Measurements from ENCODE around the gene TRAF3IP1.
A peak's percentile ranks its signal among the peaks of the same experiment; 100 is the strongest.
"Not testable (repeated sequence)": the region's sequence is repeated elsewhere in the genome, so short reads cannot be mapped to it uniquely, and the experiment has no call there.

TRAF3IP1 gene

DNA sequence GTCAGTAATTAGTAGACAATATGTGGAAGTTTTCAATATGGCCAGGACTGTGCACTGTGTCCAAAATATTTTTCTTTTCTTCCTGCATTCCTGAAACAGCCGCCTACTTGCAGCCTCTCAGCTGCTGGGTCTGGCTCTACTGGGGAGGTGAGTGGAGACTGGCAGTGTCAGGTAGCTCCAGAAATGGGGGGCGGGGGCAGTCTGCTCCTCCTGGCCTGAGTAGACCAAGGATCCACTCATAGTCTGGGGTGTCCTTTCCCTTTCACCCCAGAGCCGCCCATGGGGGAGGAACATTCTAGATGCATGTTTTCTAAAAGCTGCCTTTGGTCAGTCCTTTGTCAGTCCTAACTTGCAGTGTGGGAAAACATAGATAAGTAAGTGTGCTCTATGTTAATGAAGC is 23.7 kb downstream of the TRAF3IP1 start:
- no peak for DNase-seq

DNA sequence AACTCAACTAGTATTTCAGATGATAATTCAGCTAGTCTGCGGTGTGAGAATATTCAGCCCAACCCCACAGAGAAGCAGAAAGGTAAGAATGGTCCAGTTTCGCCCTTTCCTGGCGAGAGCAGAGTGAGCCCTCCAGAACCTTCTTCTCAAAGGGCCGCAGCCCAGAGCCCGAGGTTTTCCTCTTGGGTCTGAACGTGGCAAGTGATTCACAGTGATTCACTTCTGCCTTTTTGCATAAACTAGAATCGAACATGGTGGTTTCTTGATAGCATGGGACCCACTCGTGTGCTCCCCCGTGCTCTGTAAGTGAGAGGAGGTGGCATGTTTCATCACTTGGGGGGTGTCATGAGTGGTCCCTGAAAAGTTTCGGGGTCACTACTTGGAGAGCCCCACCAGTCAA is 24.2 kb downstream of the TRAF3IP1 start:
- no peak for DNase-seq

DNA sequence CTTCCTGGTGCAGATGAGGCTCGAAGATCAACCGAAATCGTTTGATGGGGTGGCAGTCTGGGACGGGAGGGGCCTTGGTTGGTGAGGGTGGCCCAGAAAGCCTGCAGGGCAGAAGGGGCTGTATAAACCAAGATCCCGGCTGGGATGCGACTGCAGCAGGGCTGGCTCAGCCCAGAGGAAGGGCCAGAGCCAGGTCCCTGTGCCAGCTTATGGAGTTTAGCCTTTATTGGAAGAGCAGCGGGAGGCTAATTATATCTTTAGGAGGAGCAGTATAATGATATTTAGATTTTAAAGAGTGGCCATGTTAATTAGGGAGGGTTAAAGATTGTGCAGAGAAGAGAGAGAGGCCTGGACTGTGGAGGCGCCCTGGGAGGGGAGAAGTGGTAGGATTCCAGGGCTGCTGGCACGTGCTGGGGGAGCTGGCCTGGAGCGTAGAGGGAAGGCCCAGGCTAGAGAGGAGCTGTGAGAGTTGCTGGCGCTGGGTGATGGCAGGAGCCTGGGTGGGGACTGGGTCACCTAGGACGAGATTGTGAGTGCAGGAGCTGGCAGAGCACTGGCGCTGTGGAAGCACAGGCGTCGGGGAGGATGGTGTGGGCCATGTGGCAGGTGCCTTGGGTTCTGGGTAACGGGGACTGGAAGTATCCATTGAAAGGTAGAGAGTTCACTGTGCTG is 25.1 kb downstream of the TRAF3IP1 start:
- peak; percentile 55 for DNase-seq

DNA sequence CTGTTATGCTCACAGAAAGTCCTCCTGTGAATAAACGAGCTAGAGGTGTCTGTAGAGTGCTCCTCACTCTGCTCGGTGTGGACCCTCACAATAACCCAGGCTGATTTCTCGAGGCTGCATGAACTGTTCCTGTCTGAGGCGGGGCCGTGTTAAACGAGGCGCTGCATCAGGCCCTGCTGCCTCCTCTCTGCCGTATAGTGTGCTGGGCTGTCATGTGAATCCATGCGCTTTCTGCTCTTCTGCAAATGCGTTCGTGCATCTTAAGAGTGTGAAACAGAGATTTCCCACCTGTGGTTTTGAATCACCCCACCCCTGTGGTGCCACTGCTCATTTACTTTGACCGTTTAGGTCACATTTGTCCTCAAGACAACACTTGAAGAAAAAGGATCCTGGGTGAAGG is 26.2 kb downstream of the TRAF3IP1 start:
- no peak for DNase-seq

DNA sequence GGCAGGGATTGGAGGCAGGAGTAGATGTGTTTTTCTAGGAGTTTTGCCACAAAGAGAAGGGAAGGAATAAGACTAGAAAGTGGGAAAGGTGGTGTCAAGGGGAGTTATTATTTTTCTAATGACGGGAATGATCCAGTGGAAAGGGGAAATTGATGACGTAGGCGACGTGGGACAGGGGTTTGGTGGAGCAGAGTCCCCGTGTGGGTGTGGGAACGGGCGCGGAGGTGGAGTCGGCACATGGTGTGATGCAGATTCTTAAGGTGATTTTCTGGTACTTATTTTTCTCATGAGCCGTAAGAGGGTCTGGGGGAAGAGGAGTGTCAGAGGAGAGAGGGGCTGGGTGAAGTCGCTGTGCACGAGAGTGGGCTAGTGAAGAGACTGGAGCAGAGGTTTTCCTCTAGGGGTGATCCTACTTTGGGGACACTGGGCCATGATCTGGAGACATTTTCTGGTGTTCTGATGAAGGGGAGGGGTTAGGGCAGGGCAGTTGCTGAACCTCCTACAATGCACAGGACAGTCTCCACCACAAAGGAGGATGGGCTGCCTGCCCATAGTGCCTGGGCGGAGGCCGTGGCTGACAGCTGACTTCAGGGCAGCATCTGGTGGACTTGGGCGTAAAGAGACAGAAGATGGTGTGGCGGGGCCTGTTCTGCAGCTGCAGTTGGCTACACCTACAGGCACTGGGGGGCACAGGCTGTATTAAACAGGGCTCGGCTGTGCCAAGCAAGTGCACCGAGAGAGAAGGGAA is 30.0 kb downstream of the TRAF3IP1 start:
- no peak for DNase-seq

DNA sequence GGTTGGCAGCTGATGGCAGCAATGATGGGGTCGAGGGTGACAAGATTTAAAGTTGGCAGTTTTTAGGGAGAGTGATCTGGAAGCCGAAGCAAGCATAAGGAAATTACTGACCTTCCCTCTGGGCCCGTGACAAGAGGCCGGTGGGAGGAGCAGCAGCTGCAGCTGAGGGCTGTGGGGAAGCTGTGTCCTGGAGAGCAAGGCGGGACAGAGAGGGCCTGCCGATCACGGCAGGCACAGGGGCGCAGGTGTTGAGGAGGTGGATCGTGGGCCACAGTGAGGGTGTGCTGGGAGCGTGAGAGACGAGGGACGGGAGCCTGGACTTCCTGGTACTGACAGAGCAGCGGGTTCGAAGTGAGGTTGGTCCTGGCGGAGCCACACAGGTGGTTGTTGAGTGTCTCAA is 31.0 kb downstream of the TRAF3IP1 start:
- DNase-seq: no peak

DNA sequence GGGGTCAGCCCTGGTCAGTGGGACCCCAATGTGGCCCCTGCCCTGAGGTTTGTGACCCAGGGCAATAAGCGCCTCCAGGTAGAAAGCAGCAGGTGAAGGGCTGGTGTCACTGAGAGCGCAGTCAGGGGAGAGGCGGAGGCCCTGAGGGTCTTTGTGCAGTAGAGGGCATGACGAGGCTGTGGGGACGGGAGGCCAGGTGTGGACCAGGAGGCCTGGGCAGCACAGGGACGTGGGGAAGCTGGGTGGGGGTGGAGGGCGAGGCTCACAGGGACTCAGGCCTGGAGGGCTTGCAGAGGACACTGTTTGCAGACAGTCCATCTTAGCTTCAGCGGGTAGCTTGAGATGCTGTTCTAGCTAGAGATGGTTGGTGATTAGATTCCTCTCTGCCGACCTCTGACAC is 32.0 kb downstream of the TRAF3IP1 start:
- no peak for DNase-seq

DNA sequence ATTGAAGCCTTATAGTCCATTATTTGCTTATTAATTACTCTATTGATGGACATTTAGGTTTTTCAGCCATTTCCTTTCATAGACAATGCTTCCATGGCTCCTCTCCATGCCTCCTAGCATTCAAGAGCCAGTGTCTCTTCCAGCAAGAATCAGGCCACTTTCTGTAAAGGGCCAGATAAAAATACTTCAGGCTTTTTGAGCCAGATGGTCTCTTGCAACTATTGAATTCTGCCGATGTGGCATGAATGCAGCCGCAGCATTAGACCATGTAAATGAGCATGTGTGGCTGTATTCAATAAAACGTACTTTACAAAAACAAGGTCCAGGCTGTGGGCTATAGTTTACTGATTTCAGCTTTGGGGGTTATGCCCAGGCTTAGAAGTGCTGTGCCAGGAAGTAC is 38.5 kb downstream of the TRAF3IP1 start:
- DNase-seq: no peak

DNA sequence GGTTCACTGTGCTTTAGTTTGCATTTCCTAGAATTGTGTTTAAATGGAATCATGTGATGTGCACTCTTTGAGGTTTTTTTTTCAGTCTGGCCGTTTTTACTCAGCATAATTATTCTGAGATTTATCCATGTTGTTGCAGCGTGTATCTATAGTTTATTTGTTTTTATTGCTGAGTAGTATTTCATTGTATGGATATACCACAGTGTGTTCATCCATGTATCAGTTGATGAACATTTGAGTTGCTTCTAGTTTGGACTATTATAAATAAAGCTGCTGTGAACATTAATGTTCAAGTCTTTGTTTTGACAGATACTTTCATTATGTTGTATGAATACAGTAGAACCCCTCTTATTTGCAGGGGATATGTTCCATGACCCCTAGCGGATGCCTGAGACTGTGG is 39.1 kb downstream of the TRAF3IP1 start:
- DNase-seq: no peak

DNA sequence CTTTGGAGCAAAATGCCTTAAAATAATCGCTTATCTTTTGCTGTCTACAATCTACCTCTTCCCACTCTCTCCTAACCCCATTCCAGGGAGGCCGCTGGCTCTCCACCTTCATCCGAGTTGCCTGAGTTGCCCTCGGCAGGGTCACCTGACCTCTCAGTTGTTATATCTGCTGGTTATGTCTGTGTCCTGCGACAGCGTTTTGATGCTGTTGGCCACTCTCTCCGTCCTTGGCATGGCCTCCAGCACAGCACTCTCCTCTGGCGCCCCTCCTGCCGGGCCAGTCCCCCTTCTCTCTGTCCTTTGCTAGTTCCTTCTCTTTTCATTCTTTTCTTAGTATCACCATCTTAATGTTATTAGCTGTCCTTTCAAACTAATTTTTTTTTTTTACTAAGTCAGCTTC is 41.6 kb downstream of the TRAF3IP1 start:
- no peak for DNase-seq

DNA sequence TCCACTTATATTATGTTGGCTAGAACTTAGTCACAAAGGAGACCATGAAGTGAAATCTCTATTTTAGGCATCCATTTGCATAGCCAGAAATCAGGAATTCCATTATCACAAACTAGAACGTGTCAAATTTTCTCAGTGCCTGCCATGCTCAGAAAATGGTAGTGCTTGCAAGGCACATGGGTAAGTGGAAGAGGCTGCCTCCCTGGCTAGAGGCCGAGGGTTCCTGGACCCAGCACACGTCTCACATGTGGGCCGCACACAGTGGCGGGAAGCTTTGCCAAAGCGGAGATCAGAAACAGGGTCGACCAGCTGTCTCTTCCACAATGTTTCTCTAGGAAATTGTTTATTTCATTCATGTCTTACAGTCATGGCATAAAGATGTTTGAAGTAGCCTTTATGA is 42.3 kb downstream of the TRAF3IP1 start:
- no peak for DNase-seq

DNA sequence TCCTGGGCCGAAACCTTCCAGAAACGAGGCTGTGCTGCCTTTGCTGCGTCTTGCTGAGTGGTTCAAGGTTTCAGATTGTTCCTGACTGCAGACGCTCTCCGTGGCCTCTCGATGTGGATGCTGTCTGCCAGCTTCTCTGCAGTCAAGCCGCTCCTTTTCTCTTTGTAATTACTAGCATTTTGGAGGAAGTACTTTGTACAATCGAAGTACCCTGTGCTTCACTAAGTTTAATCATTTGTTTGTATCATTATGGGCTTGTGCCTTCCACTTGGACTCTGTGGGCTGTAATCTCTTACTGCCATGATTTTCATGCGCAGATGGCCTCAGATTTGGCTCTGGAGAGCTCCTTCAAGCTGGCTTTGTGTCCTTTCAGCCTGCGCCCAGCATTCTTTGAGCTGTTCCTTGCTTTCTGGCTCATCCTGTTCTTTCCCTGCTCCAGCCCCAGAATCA is 49.3 kb downstream of the TRAF3IP1 start:
- no peak for DNase-seq

DNA sequence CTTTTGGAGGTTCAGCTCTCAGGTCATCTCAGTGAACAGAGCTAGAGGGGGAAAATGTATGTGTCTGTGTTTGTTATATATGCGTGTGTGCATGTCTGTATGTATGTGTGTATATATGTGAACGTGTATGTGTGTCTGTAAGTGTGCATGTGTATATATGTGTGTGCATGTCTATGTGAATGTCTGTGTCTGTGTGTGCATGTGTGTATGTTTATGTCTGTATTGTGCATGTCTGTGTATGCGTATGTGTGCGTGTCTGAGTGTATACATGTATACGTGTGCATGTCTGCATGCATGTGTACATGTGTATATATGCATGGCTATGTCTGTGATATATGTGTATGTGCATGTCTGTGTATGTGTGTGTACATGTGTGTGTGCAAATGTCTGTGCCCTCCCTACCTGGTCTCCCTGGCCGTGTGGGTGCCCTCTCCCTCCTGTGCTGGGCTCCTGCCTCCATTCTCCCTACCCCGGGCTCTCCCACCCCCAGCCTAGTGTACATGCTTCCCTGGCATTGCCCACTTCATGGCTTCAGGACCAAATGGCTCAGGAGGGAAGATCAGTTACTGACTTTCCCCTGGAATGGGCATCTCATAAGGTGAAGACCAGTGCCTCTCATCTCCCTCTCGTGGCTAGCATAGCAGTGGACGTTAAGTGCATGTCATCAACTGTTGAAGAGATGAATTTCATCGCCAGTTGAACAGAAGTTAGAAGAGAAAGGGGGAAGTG is 49.9 kb downstream of the TRAF3IP1 start:
- no peak for DNase-seq

DNA sequence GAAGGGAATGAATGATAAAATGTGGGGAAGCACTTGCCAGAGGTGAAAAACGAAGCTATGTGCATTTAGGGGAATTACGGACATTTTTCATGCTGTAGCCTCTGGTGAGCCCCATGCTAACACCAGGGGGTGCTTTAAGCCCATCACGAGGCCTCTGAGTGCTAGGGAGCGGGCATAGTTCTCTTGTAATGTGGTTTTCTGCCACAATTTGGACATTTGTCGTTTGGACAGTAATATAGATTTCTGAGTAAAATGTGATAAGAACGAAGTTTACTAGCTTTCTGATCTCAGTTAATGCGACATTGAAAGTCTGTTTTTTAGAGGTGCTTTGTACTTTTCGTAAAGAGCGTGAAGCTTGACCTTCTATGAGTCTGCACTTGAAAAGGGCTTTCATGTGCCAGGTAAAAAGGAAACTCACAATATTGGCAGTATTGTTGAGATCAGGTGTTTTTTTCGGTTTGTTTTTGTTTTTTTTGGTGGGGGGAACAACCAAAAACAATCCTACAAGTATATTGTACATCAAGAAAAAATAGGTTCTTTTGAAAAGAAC is 50.6 kb downstream of the TRAF3IP1 start:
- peak; percentile 30 for DNase-seq

DNA sequence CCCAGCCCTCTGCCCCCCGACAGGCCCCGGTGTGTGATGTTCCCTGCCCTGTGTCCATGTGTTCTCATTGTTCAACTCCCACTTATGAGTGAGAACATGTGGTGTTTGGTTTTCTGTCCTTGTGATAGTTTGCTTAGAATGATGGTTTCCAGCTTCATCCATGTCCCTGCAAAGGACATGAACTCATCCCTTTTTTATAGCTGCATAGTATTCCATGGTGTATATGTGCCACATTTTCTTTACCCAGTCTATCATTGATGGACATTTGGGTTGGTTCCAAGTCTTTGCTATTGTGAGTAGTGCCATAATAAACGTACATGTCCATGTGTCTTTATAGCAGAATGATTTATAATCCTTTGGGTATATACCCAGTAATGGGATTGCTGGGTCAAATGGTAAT is 52.0 kb downstream of the TRAF3IP1 start:
- not testable (repeated sequence) for DNase-seq

DNA sequence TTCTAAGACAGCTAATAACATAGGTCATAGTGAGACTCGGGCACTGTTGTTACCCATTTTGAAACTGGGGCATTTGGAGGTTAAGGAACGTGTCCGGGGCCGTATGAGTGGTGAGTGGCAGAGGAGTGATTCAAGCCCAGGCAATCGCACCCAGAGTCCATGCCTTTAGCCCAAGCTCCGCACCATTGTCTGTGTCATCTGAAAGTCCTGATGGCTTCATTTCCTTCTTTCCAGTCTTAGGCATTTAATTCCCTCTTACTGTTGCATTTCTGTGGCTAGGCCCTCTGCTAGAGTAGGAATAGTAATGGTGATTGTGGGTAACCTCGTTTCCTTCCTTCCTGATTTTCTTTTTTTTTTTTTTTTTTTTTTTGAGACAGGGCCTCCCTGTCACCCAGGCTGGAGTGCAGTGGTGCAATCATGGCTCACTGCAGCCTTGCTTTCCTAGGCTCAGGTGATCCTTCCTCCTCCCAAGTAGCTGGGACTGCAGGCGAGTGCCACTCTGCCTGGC is 56.6 kb downstream of the TRAF3IP1 start:
- DNase-seq: no peak

DNA sequence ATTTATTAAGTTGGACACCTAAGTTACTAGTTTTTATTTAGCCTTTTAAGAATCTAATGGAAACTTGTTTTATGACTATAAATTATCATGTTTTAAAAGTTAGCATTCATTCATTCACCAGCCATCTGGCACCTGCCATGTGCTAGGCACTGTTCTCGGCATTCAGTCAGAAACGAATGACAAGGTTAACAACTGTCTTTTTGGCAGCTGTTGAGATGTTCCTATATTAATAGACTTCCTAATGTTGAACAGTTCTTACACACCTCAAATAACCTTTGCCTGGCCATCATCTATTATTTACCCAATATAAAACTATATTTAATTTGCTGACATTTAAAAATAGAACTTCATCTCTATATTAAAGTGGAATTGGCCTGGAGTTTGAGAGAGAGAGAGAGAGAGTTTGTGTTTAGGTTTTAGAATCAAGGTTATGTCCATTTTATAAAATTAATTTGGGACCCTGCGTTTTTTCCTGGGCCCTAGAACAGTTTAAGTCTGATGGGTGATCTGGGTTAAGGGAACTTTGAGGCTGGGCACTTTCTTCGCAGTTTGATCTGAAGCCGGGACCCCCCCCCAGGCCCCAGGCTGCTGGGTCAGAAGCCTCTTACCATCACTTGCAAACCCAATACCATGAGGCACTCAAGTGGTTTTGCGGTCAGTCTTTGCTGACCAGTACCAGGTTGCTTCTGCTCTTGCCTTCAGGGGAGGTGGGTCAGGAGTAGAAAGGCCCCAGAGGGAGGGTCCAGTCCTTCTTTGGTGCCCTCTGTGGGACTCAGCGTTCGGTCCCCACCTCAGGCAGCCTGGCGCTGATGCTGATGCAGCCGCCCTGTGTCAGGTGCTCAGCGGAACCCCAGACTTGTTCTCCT is 58.1 kb downstream of the TRAF3IP1 start:
- DNase-seq: no peak

DNA sequence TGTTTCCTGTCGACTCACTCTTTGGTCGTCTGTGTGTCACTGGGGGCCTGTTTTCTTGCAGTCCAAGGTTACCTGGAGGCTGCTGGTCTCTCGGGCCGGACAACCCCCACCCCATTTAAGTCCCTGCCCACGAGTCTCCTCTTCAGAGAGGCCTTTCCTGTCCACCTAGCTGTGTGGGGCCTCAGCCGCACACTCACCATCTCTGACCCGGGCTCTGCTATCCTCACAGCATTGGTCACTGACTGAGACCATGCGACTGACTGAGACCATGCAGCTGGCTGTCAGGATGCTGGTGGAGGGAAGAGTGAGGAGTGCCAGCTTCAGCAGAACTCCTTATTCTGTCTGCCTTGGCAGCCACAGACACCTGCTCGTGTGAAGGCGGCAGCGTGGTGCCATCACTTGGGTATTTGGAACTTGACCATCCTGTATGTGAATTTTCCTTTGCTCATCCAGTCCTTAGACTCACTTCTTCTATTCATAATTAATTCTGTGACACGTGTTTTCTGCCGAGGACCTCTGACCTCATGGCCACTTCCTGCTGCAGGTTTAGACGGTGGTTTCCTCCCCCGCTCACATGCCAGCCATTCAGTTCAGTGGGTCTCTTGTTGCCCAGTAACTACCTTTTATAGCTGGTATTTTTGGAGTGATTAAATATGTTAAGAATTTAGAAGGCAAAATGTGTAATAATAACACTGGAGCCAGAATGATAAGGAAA is 58.9 kb downstream of the TRAF3IP1 start:
- DNase-seq: no peak

DNA sequence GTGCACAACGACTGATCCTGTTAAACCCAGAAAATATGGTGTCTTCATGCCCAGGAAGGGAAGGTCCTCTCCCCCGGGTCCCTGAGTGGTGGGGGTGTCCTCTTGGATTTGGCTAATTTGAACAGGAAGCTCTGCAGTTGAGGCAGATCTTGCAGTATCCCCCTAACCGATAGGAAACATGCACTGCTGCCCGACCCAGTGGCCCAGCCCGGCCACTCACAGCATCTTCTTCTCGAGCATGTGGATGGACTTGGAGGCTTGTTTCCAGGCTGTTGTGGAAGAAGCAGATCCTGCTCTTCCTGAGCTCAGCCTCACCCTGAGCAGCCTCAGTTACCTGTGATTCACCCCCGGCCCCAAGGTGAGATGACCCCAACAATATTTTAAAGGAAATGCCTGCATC is 60.0 kb downstream of the TRAF3IP1 start:
- DNase-seq: no peak

DNA sequence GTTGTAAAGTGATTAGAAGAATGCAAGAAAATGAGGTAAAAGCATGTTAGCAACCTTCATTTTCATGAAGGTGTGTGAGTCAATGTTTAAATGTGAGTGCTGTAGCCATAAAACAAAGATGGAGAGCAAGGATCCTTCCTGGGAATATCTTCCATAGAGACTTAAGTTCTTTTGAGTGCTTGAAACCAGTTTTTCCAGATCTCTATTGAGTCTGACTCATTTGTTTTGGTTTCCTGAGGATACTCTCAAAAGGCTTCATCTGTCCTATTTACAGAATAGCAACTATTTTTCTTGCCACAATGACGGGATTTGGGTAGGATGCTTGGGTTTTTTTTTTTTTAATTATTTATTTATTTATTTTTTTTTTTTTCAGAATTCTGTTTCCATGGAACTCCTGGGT is 60.5 kb downstream of the TRAF3IP1 start:
- DNase-seq: peak; percentile 15

DNA sequence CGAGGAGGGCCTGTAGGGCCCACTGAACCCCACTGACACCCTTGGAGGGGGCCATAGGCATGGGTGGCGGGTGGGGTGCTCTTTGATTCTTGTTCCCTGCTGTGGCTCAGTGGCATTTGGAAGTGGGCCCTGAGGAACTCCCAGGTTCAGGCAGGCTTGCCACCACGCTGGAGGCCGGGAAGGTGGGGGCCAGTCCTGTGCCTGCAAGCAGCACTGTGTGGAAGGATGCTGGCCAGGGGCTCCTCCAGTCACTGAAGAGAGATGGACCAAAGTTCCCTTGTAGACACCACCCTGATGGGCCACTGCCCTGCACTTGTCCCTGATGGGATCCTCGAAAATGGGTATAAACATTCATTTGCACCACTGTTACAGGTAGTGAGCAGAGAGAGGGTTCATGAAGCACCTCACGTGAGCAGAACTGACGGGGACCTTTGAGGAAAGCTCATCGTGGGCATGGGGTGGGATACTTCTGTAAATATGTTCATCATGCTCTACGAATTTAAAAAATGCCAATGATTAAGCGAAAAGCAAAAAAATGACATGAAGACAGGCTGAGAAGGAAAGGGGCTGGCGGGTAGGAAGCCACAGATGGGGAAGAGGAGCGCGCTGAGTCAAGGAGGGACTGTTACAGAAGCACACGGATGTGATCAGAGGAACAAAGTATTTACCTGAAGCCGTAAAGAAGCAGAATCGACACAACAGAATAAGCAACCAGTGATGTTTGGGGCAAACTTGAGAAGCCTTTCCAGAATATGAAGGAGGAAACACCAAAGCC is 61.2 kb downstream of the TRAF3IP1 start:
- DNase-seq: no peak
